HepG2 (cell line): ENCODE data around the gene ADM5. TPM values are rescaled to one million over a fixed set of nuclear protein-coding genes. Genes with fewer than 3 reads are reported as not detected.

Source experiments
- ATF3 ChIP-seq: sonication (generic); formaldehyde crosslinking; IDR thresholded peaks from 2 replicates; pipeline ENCODE4 v1.4.0; 2020; ENCODE audit warnings: missing genetic modification reagents
- CHD2 ChIP-seq: IDR thresholded peaks from 2 replicates; pipeline ENCODE4 v1.6.1; 2011; ENCODE audit warnings: low read depth, low read length, improper control_type of control experiment
- FOXC1 ChIP-seq: sonication (generic); formaldehyde crosslinking; IDR thresholded peaks from 2 replicates; pipeline ENCODE4 v1.8.0; 2022; ENCODE audit warnings: mild to moderate bottlenecking, missing genetic modification reagents, borderline replicate concordance
- GABPA ChIP-seq, 2 experiments: IDR thresholded peaks; 2 replicates each; pipeline ENCODE4 v1.6.1; 2011 to 2016; ENCODE audit warnings: low read depth in 2 of 2, low read length in 1 of 2, missing biosample characterization in 1 of 2, missing genetic modification characterization in 1 of 2
- NFYC ChIP-seq: IDR thresholded peaks from 2 replicates; pipeline ENCODE4 v1.6.1; 2016; ENCODE audit warnings: missing genetic modification reagents, missing compliant biosample characterization
- PPARG ChIP-seq: conservative IDR thresholded peaks from 2 replicates; pipeline ENCODE4 v1.6.1; 2016; ENCODE audit warnings: missing biosample characterization, missing genetic modification reagents
- YEATS2 ChIP-seq: sonication (generic); formaldehyde crosslinking; IDR thresholded peaks from 2 replicates; pipeline ENCODE4 v1.4.0; 2020; ENCODE audit warnings: missing genetic modification reagents, borderline replicate concordance
- YY1 ChIP-seq: IDR thresholded peaks from 2 replicates; pipeline ENCODE4 v1.6.1; 2011; ENCODE audit warnings: low read length, low read depth, moderate library complexity, mild to moderate bottlenecking; ENCODE audit not compliant: insufficient read depth, insufficient replicate concordance
- ZKSCAN1 ChIP-seq: fragments of 150-350 bp; IDR thresholded peaks from 2 replicates; pipeline ENCODE4 v1.6.1; 2014; ENCODE audit warnings: low read length
- ZNF180 ChIP-seq: sonication (generic); formaldehyde crosslinking; IDR thresholded peaks from 2 replicates; pipeline ENCODE4 v1.4.0; 2020; ENCODE audit warnings: low read depth, missing genetic modification reagents, borderline replicate concordance
- ZNF318 ChIP-seq: sonication (generic); formaldehyde crosslinking; IDR thresholded peaks from 2 replicates; pipeline ENCODE4 v1.4.0; 2020; ENCODE audit warnings: mild to moderate bottlenecking, missing genetic modification reagents
- ZNF354B ChIP-seq: sonication (generic); formaldehyde crosslinking; IDR thresholded peaks from 2 replicates; pipeline ENCODE4 v1.8.0; 2022; ENCODE audit warnings: mild to moderate bottlenecking, missing genetic modification reagents
- ZNF44 ChIP-seq: sonication (generic); formaldehyde crosslinking; IDR thresholded peaks from 2 replicates; pipeline ENCODE4 v1.5.1; 2020; ENCODE audit warnings: mild to moderate bottlenecking, missing genetic modification reagents
- ZNF512 ChIP-seq: sonication (generic); formaldehyde crosslinking; IDR thresholded peaks from 2 replicates; pipeline ENCODE4 v1.4.0; 2020; ENCODE audit warnings: mild to moderate bottlenecking, missing genetic modification reagents
- ZNF652 ChIP-seq: IDR thresholded peaks from 2 replicates; pipeline ENCODE4 v1.6.1; 2016; ENCODE audit warnings: low read depth, borderline replicate concordance
- ZNF713 ChIP-seq: sonication (generic); formaldehyde crosslinking; IDR thresholded peaks from 2 replicates; pipeline ENCODE4 v1.4.0; 2020; ENCODE audit warnings: mild to moderate bottlenecking, missing genetic modification reagents
- ZNF768 ChIP-seq: sonication (generic); formaldehyde crosslinking; IDR thresholded peaks from 2 replicates; pipeline ENCODE4 v1.4.0; 2020; ENCODE audit warnings: missing genetic modification reagents
- polyA plus RNA-seq, 8 experiments: library from polyadenylated mRNA; depleted of rRNA in 3 of 8; stranded (reverse) in 7 of 8; unstranded in 1 of 8; fragments of >200 nt; fragmentation: Illumina TruSeq in 4 of 8; extraction: Trizol in 4 of 8; gene quantifications; 2 replicates each; pipeline versions ENCODE4 v1.2.1 to v1.2.3, GENCODE V29; 2011 to 2016; ENCODE audit warnings: low read depth in 4 of 8, missing spikeins in 1 of 8, mixed read lengths in 1 of 8; ENCODE audit not compliant: insufficient read depth in 1 of 8
- total RNA-seq, 5 experiments: library from RNA; depleted of rRNA; stranded (reverse); fragments of >200 nt; fragmentation: Illumina TruSeq; extraction: Trizol; gene quantifications; 2 replicates each; pipeline ENCODE4 v1.2.3, GENCODE V29; 2016; ENCODE audit warnings: low read depth in 1 of 5

ADM5 gene
- total and polyA plus RNA-seq, 2 of the 13 experiments (the other 11 are each of a cell fraction or from before 2014, with no cell fraction given) = 2.7 to 4.1 TPM

GRCh38 chr19:49641688-49642491 lies 47.5 kb upstream of the ADM5 start, which contains the start of gene SCAF1 (continued):
- TF ChIP-seq ZNF318 (peak; percentile 42; the same call in 1 of the 2 replicates), FOXC1 (CRISPR knock-in tag) (peak; percentile 34; the same call in 1 of the 2 replicates), ATF3 (CRISPR knock-in tag) (peak; percentile 65; the same call in 1 of the 2 replicates), ZNF354B (CRISPR knock-in tag) (no peak), ZNF768 (CRISPR knock-in tag) (no peak), PPARG (CRISPR knock-in tag) (peak; percentile 100), ZNF512 (CRISPR knock-in tag) (no peak), ZNF652 (0 out of 2 replicates have a peak, but pooled peaks have one; percentile 35), ZNF44 (CRISPR knock-in tag) (0 out of 2 replicates have a peak, but pooled peaks have one; percentile 78), ZKSCAN1 (0 out of 2 replicates have a peak, but pooled peaks have one; percentile 30), NFYC (CRISPR knock-in tag) (peak; percentile 71), CHD2 (peak; percentile 74; the same call in 1 of the 2 replicates), YY1 (peak; percentile 95), GABPA (IDR thresholded peaks at IDR 0.05; ENCODE audit: low read depth, low read length) (peak; percentile 96), GABPA (CRISPR knock-in tag; IDR thresholded peaks at IDR 0.05; ENCODE audit: low read depth) (peak; percentile 96), ZNF713 (CRISPR knock-in tag) (no peak), YEATS2 (CRISPR knock-in tag) (peak; percentile 84), ZNF180 (CRISPR knock-in tag) (no peak)
